HG03565 (cell line): ENCODE measurements around the gene PRIMA1.

Source experiments
- ATAC-seq: cut with Tn5 transposase; IDR thresholded peaks from one replicate; pipeline ENCODE4 v1.9.1; 2021; ENCODE audit warnings: mild to moderate bottlenecking, moderate library complexity; ENCODE audit not compliant: unreplicated experiment

PRIMA1 gene

GRCh38 chr14:93797071-93797470 lies 8.8 kb upstream of the PRIMA1 start:
- ATAC-seq = no peak

- no peak for ATAC-seq
Observed at GRCh38 chr14:93794756-93795155, 6.5 kb upstream of the PRIMA1 start.

GRCh38 chr14:93793555-93794324 lies 5.5 kb upstream of the PRIMA1 start:
- ATAC-seq = no peak

DNA sequence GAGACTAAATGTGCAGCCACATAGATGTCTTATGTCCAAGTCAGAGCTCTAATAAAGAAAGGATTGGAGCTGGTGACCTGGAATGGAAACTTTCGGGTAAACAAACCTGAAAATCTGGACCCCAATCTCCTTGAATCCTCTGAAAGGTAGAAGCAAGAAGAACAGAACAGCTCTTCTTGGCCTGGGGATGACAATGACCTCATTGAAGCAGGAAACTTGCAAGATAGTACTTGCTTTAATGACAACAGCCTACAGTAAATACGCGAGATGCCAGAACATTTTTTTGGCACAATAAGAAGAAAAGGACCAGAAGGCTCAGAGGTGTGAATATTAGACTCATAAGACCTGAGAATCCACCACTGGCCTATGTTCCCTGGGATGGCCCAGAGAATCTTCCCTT lies 4.1 kb upstream of the PRIMA1 start:
- ATAC-seq = no peak

DNA sequence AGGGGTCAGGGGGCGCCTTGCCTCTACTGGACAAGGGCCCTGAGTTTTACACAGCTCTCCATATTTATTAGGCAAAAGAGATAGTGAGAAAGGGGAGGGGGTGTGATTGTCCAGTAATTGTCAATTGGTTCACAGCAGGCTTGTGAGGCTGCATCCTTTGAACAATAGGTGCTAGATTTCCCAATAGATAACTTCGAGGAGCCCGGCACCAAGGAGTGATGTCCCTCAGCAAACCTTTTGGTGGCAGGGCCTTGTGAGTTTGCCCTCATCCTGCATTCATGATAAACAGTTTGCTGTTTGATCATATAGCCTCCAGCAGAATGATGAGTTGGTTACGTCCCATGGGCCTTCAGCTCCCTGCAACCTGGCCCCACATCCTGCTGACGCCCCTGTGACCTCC lies 2.7 kb upstream of the PRIMA1 start:
- ATAC-seq = no peak

GRCh38 chr14:93789228-93790130 lies 1.2 kb upstream of the PRIMA1 start:
- no peak for ATAC-seq

GRCh38 chr14:93788543-93789227 lies 400 bp upstream of the PRIMA1 start:
- ATAC-seq = no peak

- ATAC-seq = no peak
Observed at GRCh38 chr14:93787465-93788292, 606 bp downstream of the PRIMA1 start.

DNA sequence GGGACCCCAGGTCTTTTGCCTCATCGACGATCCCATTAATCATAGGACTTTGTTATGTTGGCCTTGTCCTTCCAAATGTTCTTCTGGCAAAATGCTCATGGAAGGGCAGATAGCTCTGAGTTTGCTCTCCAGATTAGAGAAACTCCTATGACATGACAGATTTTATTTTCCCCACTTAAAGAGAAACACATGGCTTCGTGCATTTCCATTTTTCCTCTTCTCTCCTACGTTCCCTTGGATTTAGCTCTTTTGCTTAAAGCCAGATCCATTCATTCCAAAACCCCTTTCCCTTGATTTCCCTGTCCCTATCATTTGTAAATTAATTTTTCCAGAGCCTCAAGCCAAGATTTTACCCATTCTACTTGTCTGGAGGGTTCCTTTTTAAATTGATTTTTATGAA lies 2.9 kb downstream of the PRIMA1 start:
- no peak for ATAC-seq

- no peak for ATAC-seq
Observed at GRCh38 chr14:93784878-93785277, 3.4 kb downstream of the PRIMA1 start.

DNA sequence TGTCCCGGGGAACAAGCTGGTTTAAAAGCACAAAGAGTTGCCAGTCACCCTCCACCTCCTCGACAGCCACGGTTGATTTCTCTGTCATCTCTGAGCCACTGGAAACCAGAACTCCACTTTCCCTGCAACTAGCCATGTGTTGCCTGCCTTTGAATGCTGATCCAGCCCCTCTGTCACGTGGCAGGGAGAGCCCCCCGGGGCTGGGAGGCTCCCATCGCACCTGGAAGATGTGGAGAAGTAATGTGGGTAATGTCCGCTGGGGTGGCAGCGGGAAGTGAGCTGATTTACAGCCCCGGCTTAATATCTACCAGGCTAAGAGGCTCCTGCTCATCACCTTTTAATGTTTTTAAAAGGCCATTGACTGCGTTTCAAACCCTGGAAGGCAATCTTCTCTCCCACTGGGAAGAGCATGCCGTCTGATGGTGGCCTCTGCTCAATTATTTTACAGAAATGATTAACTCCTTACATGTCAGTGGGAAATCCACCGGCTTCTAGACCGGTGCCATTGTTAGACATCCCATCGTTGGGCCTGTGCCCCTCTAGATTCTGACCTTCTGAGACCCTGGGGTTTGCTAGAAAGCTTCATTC lies 7.4 kb downstream of the PRIMA1 start:
- ATAC-seq = no peak

- no peak for ATAC-seq
Observed at GRCh38 chr14:93778856-93779629, 9.2 kb downstream of the PRIMA1 start.

DNA sequence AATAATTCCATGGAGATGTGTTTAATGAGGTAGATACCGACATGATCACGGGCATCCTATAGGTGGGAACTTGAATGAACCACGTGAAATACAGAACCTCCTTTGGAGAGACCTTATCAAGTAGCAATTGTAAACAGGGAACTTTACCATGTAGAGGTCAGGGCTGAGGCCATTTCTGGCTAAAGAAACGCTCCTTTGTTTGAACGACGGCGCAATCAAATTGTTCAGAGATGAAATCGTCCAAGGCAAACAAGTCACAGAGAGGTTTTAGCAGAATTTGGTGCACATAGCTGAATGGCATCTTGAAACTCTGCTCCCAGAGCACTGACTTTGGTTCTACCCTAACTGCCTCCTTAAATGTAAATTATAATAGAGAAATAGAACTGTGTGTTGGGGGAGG lies 9.8 kb downstream of the PRIMA1 start:
- no peak for ATAC-seq

GRCh38 chr14:93775744-93776143 lies 12.5 kb downstream of the PRIMA1 start:
- ATAC-seq = no peak

GRCh38 chr14:93775158-93775557 lies 13.1 kb downstream of the PRIMA1 start:
- ATAC-seq = no peak

DNA sequence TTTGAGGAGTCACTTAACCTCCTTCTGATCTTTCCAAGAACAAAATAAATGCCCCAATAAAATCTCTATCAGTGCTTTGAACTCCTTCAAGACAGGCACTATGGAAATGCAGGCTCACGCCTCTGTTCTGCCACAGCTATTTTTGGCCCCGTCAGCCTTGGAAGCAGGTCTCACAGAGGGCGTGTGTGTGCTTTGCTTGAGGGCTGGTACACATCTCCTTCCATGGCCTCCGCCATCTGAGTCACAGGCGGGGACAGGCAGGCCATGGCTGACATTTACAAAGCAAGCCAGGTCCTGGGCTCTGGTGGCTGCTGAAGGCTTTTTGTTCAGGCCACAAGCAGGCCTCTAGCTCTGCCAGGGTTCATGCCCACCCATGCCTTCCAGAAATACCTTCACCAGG lies 16.0 kb downstream of the PRIMA1 start:
- no peak for ATAC-seq

- no peak for ATAC-seq
Observed at GRCh38 chr14:93765970-93766369, 22.3 kb downstream of the PRIMA1 start.

GRCh38 chr14:93765155-93765554 lies 23.1 kb downstream of the PRIMA1 start:
- ATAC-seq = no peak

GRCh38 chr14:93764211-93764659 lies 24.1 kb downstream of the PRIMA1 start:
- no peak for ATAC-seq
